Lower lobe of right lung (tissue), 2 donors: ENCODE measurements around the gene HSPG2. TPM values are rescaled to one million over a fixed set of nuclear protein-coding genes. Genes with fewer than 3 reads are reported as not detected.
A peak's percentile ranks its signal among the peaks of the same experiment; 100 is the strongest.

Experiments
- ATAC-seq, 2 donors: fragments of 200-7000 bp; cut with Tn5 transposase; one replicate each; pipeline ENCODE4 v1.9.1; 2020 to 2022; ENCODE audit warnings: mild to moderate bottlenecking in 2 of 2, moderate library complexity in 2 of 2
- DNase-seq: peaks from one replicate; pipeline ENCODE4 v3.0.0-alpha.2; 2020
- H3K27ac ChIP-seq: fragments of 200-600 bp; one replicate; pipeline ENCODE4 v1.8.0; 2022
- H3K27me3 ChIP-seq: fragments of 200-600 bp; one replicate; pipeline ENCODE4 v1.8.0; 2022; ENCODE audit warnings: low read depth
- H3K36me3 ChIP-seq: fragments of 200-600 bp; one replicate; pipeline ENCODE4 v1.8.0; 2022; ENCODE audit warnings: mild to moderate bottlenecking
- H3K4me1 ChIP-seq: fragments of 200-600 bp; one replicate; pipeline ENCODE4 v1.8.0; 2022
- H3K4me3 ChIP-seq: fragments of 200-600 bp; one replicate; pipeline ENCODE4 v1.8.0; 2022; ENCODE audit warnings: mild to moderate bottlenecking
- H3K9me3 ChIP-seq: fragments of 200-600 bp; one replicate; pipeline ENCODE4 v1.8.0; 2022
- CTCF ChIP-seq: fragments of 200-600 bp; IDR thresholded peaks from one replicate; pipeline ENCODE4 v1.8.0; 2022; ENCODE audit warnings: antibody characterized with exemption, mild to moderate bottlenecking
- intact Hi-C: fragments of 100-400 bp; cut with DNase I; formaldehyde crosslinking; loops from one replicate; pipeline ENCODE4 v1.11.0; 2022
- total RNA-seq: library from RNA; stranded (reverse); fragmentation: NEBNext Ultra II Directional; extraction: Animal tissue kit (Norgen Biotek cat#: 25700); gene quantifications from one replicate; pipeline ENCODE4 v1.2.1, GENCODE V29; 2021
- donor health status: DM: no; HTN: yes; CAD: no; lungs with severe emphysema.

Gene HSPG2
- total RNA-seq, 1 donor from 2014 or later: 216 TPM

DNA sequence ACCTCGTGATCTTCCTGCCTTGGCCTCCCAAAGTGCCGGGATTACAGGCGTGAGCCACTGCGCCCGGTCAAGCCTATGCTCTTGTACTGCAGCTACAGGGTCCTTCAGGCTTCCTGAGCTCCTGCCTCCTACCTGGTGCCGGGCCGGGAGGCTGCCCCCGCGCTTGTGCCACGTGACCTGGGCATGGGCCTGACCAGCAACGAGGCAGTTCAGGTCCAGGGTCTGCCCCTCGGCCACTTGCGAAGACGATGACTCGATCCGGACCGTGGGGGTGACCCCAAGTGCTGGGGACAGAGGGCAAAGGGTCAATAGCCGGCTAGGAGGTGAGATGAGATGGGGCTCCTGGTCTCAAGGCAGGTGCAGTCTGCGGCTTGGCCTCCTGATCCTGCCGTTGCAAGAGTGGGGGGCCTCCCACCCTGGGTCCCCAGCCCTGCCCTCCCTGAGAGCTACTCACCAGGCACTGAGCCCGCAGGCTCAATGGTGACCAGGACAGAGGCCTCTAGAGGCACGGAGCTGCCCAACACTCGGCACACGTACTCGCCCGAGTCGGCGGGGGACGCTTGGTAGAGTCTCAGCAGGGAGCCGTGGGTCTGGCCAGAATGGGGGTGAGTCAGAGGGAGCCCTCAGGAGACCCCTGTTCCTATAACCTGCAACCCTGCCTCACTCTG is 87.1 kb downstream of the HSPG2 start:
- Histone ChIP-seq H3K36me3 (peaks cover 97% of the 10 kb centered on the region), H3K27me3 (no peaks in the 10 kb centered on the region), H3K9me3 (no peaks in the 10 kb centered on the region), H3K27ac (no peak overlapping the region), H3K4me1 (no peaks in the 10 kb centered on the region), H3K4me3 (no peak overlapping the region)
- ATAC-seq: no peak
- no peak for DNase-seq
- TF ChIP-seq CTCF: no peak
- intact Hi-C loops: no loop called here

DNA sequence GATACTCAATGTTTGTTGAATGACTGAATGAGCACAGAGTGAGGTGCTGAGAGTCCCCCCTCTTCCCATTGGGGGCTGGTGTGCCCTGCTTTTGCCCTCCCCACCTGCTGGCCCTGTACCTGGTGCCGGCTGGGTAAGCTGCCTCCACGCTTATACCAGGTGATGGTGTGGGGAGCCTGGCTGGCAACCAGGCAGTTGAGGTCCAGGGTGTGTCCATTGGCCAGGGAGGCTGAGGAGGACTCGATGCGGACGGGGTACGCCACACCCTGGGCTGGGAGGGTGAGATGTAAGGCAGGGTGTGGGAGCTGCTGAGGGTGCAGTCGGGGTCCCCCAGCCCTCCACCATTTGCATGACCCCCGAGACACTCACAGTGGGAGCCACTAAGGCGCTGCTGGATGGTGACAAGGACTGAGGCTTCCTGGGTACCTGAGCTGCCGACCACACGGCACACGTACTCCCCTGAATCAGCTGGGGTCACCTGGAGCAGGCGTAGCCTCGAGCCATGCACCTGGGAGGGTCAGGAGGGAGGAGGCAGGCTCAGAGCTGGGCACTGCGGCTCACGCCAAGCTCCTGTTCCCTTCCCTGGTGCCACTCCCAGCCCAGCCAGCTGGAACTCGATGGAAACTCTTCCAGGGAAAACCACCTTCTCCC is 88.5 kb downstream of the HSPG2 start:
- no peaks in the 10 kb centered on the region for H3K9me3 ChIP-seq
- peaks cover 97% of the 10 kb centered on the region for H3K36me3 ChIP-seq
- no peaks in the 10 kb centered on the region for H3K27me3 ChIP-seq
- intact Hi-C loops: no loop called here
- no peak for DNase-seq
- H3K4me3 ChIP-seq: no peak overlapping the region
- ATAC-seq: no peak
- H3K27ac ChIP-seq: no peak overlapping the region
- H3K4me1 ChIP-seq: no peaks in the 10 kb centered on the region
- TF ChIP-seq CTCF: no peak

- no peaks in the 10 kb centered on the region for H3K9me3 ChIP-seq
These were observed 89.6 kb downstream of the HSPG2 start for GRCh38 chr1:21847223-21848205.

GRCh38 chr1:21845646-21846641 is 91.2 kb downstream of the HSPG2 start:
- peaks cover 98% of the 10 kb centered on the region for H3K36me3 ChIP-seq
- no peak overlapping the region for H3K27ac ChIP-seq
- no peak for TF ChIP-seq CTCF
- no peak for DNase-seq
- no peaks in the 10 kb centered on the region for H3K9me3 ChIP-seq
- no peaks in the 10 kb centered on the region for H3K27me3 ChIP-seq
- no peak for ATAC-seq
- intact Hi-C loops: no loop called here
- no peaks in the 10 kb centered on the region for H3K4me1 ChIP-seq
- H3K4me3 ChIP-seq: no peak overlapping the region

More at GRCh38 chr1:21847223-21848205, 89.6 kb downstream of the HSPG2 start:
- intact Hi-C loops: no loop called here
- H3K27me3 ChIP-seq: no peaks in the 10 kb centered on the region
- no peak overlapping the region for H3K27ac ChIP-seq
- DNase-seq (no peak), ATAC-seq (peak in 1 of 2 donors; percentile 2)
- no peak overlapping the region for H3K4me3 ChIP-seq
- H3K36me3 ChIP-seq: peaks cover 98% of the 10 kb centered on the region
- no peaks in the 10 kb centered on the region for H3K4me1 ChIP-seq
- no peak for TF ChIP-seq CTCF
